GM12891 (cell line): ENCODE data around the gene CYBB.

Source experiments
- PAX5 ChIP-seq: IDR thresholded peaks from 2 replicates; pipeline ENCODE4 v1.6.1; 2011; ENCODE audit warnings: low read length, moderate library complexity, mild to moderate bottlenecking; ENCODE audit not compliant: insufficient read depth, severe bottlenecking
- POLR2A ChIP-seq: IDR thresholded peaks from 2 replicates; pipeline ENCODE4 v1.6.1; 2011; ENCODE audit warnings: low read depth, low read length, control low read depth
- POLR2AphosphoS5 ChIP-seq: IDR thresholded peaks from 2 replicates; pipeline ENCODE4 v1.6.1; 2011; ENCODE audit warnings: low read depth, low read length, control low read depth
- TAF1 ChIP-seq: IDR thresholded peaks from 2 replicates; pipeline ENCODE4 v1.6.1; 2011; ENCODE audit warnings: low read depth, low read length, control low read depth

- TF ChIP-seq POLR2A: no peak
- TF ChIP-seq POLR2AphosphoS5: no peak
- TF ChIP-seq PAX5: no peak
- no peak for TF ChIP-seq TAF1
These were observed 2.0 kb downstream of the CYBB start for GRCh38 chrX:37781814-37782213.
